ENCODE measurements around the gene SCT.

Gene SCT

GRCh38 chr11:637593-638521 lies 10.9 kb upstream of the SCT start:
- TF ChIP-seq TAF1 (IDR thresholded peaks at IDR 0.05; ENCODE audit: borderline replicate concordance, insufficient read depth, low read length) (no peak), POLR2AphosphoS5 (IDR thresholded peaks at IDR 0.05; ENCODE audit: low read depth, low read length) (no peak), SIN3A (IDR thresholded peaks at IDR 0.05; ENCODE audit: borderline replicate concordance, insufficient read depth, low read length) (no peak), REST (IDR thresholded peaks at IDR 0.05; ENCODE audit: insufficient read depth in 1 of 2, low read depth in 2 of 2, low read length in 2 of 2) (no peak), FOXP2 (optimal IDR thresholded peaks at IDR 0.05; ENCODE audit: borderline replicate concordance, extremely low read depth, extremely low read length, insufficient read depth) (no peak)

DNA sequence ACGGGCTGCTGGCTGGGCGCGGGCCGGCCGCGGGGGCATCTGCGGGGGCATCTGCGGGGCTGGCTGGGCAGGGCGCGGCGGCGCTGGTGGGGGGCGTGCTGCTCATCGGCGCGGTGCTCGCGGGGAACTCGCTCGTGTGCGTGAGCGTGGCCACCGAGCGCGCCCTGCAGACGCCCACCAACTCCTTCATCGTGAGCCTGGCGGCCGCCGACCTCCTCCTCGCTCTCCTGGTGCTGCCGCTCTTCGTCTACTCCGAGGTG lies 10.3 kb upstream of the SCT start:
- TF ChIP-seq REST (IDR thresholded peaks at IDR 0.05; ENCODE audit: insufficient read depth in 1 of 2, low read depth in 2 of 2, low read length in 2 of 2) (no peak), TAF1 (IDR thresholded peaks at IDR 0.05; ENCODE audit: borderline replicate concordance, insufficient read depth, low read length) (no peak), SIN3A (IDR thresholded peaks at IDR 0.05; ENCODE audit: borderline replicate concordance, insufficient read depth, low read length) (no peak), FOXP2 (optimal IDR thresholded peaks at IDR 0.05; ENCODE audit: borderline replicate concordance, extremely low read depth, extremely low read length, insufficient read depth) (no peak), POLR2AphosphoS5 (IDR thresholded peaks at IDR 0.05; ENCODE audit: low read depth, low read length) (no peak)

DNA sequence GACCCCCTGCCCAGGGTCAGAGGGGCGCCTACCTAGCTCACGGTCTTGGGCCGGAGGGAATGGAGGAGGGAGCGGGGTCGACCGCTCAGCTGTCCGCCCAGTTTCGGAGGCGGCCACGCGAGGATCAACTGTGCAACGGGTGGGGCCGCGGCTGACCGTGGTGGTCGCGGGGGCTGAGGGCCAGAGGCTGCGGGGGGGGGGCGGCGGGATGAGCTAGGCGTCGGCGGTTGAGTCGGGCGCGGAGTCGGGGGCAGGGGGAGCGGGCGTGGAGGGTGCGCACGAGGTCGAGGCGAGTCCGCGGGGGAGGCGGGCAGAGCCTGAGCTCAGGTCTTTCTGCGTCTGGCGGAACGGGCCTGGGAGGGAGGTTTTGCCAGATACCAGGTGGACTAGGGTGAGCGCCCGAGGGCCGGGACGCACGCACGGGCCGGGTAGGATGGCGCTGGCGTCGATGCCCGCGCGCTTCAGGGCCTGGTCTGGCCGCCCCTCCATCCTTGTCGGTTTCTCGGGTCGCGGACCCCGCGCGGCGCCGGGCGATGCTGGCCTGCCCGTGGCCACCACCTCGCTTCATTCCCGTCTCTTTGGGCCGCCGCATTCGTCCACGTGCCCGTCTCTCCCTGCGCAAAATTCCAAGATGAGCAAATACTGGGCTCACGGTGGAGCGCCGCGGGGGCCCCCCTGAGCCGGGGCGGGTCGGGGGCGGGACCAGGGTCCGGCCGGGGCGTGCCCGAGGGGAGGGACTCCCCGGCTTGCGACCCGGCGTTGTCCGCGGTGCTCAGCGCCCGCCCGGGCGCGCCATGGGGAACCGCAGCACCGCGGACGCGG lies 9.7 kb upstream of the SCT start, which contains the start of gene DRD4:
TSS of gene DRD4 (plus strand) at position 759 of the 822 bp plus-strand sequence. CDS start at position 795, 36 bp downstream.
- TF ChIP-seq SIN3A (IDR thresholded peaks at IDR 0.05; ENCODE audit: borderline replicate concordance, insufficient read depth, low read length) (no peak), POLR2AphosphoS5 (IDR thresholded peaks at IDR 0.05; ENCODE audit: low read depth, low read length) (no peak), FOXP2 (optimal IDR thresholded peaks at IDR 0.05; ENCODE audit: borderline replicate concordance, extremely low read depth, extremely low read length, insufficient read depth) (no peak), TAF1 (IDR thresholded peaks at IDR 0.05; ENCODE audit: borderline replicate concordance, insufficient read depth, low read length) (no peak), REST (IDR thresholded peaks at IDR 0.05; ENCODE audit: insufficient read depth in 1 of 2, low read depth in 2 of 2, low read length in 2 of 2) (no peak)

DNA sequence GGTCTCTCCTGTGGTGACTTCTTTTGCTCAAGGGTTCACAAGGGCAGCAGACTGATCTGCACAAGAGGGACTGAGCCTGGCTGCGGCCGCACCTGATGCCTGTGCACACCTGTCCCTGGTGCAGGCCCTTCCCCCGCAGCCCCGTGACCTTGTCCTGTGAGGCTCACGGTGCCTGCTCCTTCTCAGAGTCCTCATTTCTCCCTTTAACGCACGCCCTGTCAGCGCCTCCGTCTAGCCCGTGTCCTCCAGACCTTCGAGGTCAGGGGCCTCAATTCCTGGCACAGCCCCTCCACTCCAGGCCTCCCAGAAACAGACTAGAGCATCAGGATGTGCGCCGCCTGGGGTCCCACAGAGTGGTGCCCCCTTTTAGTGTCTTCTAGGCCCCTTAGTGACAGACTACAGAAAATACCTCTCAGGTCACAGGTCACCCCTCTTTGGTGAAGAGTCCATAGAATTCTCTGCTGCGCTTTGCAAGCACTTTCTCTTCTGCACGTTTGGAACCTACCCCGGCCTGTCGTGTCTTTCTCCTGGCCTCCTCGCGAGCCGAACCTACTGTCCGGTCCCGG lies 9.0 kb upstream of the SCT start:
- TF ChIP-seq TAF1 (IDR thresholded peaks at IDR 0.05; ENCODE audit: borderline replicate concordance, insufficient read depth, low read length) = no peak

DNA sequence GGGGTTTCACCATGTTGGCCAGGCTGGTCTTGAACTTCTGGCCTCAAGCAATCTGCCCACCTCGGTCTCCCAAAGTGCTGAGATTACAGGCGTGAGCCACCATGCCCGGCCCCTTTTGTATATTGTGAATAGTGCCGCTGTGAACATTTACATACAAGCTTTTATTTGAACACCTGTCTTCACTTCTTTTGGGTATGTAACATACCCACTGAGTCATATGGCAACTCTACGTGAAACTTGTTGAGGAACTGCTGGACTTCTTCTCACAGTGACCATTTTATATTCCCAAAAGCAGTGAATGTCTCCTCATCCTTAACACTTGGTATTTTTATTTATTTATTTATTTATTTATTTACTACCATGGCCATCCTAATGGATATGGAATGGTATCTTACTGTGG lies 3.9 kb upstream of the SCT start:
- TF ChIP-seq FOXP2 (optimal IDR thresholded peaks at IDR 0.05; ENCODE audit: borderline replicate concordance, extremely low read depth, extremely low read length, insufficient read depth) (no peak), POLR2AphosphoS5 (IDR thresholded peaks at IDR 0.05; ENCODE audit: low read depth, low read length) (no peak), TAF1 (IDR thresholded peaks at IDR 0.05; ENCODE audit: borderline replicate concordance, insufficient read depth, low read length) (no peak), REST (IDR thresholded peaks at IDR 0.05; ENCODE audit: insufficient read depth in 1 of 2, low read depth in 2 of 2, low read length in 2 of 2) (no peak), SIN3A (IDR thresholded peaks at IDR 0.05; ENCODE audit: borderline replicate concordance, insufficient read depth, low read length) (no peak)
